Stimulated activated CD4-positive, alpha-beta T cell treated with anti-CD3 and anti-CD28 coated beads, Interleukin-4, amount 100 ng/mL, for 48 hours (primary cell): ENCODE measurements around the gene NCAN.
"Not testable (repeated sequence)": the region's sequence is repeated elsewhere in the genome, so short reads cannot be mapped to it uniquely, and the experiment has no call there.

Source experiments
- DNase-seq, 2 donors: peaks; one replicate each; pipeline ENCODE4 v3.0.0-alpha.2; 2020; ENCODE audit warnings: low read depth in 2 of 2

Gene NCAN

GRCh38 chr19:19211499-19212420, at the start of gene NCAN:
TSS of gene NCAN (plus strand) at chr19:19211958. CDS start at chr19:19216954, 4,996 bp downstream.
- no peak for DNase-seq

GRCh38 chr19:19162495-19162894, 49.3 kb upstream of the NCAN start:
- DNase-seq, result no peak

GRCh38 chr19:19165396-19165795, 46.4 kb upstream of the NCAN start:
- DNase-seq, result no peak

- no peak for DNase-seq
Observed at GRCh38 chr19:19167612-19168011, 44.1 kb upstream of the NCAN start.

- no peak for DNase-seq
Observed at GRCh38 chr19:19169236-19170052, 42.3 kb upstream of the NCAN start.

- peak; percentile 71 to 83 for DNase-seq
Observed at GRCh38 chr19:19170053-19170872, 41.5 kb upstream of the NCAN start, which contains the start of gene MEF2B. TSS of gene MEF2B (minus strand) at chr19:19170263. CDS start at chr19:19150735, 19,528 bp downstream.

- DNase-seq, result no peak
Observed at GRCh38 chr19:19170873-19171672, 40.7 kb upstream of the NCAN start.

- DNase-seq, result no peak
Observed at GRCh38 chr19:19171821-19172532, 39.8 kb upstream of the NCAN start.

- not testable (repeated sequence) for DNase-seq
Observed at GRCh38 chr19:19173243-19173642, 38.5 kb upstream of the NCAN start.

GRCh38 chr19:19176950-19177349, 34.8 kb upstream of the NCAN start:
- DNase-seq, result no peak

- DNase-seq, result no peak
Observed at GRCh38 chr19:19179548-19180441, 32.0 kb upstream of the NCAN start.

GRCh38 chr19:19181488-19181998, 30.2 kb upstream of the NCAN start:
- DNase-seq, result no peak

GRCh38 chr19:19185853-19186740, 25.7 kb upstream of the NCAN start:
- peak; percentile 42 to 59 for DNase-seq

GRCh38 chr19:19186742-19187141, 25.0 kb upstream of the NCAN start:
- DNase-seq, result no peak

- no peak for DNase-seq
Observed at GRCh38 chr19:19191768-19192077, 20.0 kb upstream of the NCAN start.

GRCh38 chr19:19192078-19192882, 19.5 kb upstream of the NCAN start, which contains the start of the genes BORCS8 and RFXANK:
TSS of gene BORCS8 (minus strand) at chr19:19192152. CDS start at chr19:19192117, 35 bp downstream.
TSS of gene RFXANK (plus strand) at chr19:19192258. CDS start at chr19:19193947, 1,689 bp downstream.
- DNase-seq, result peak; percentile 97 to 99

GRCh38 chr19:19192910-19193423, 18.8 kb upstream of the NCAN start:
- DNase-seq, result no peak
